ENCODE data around the gene KRT84.

Gene KRT84

GRCh38 chr12:52389313-52390207, 4.1 kb upstream of the KRT84 start:
- DNase-seq (ENCODE audit: low read depth, low spot score), result no peak

DNA sequence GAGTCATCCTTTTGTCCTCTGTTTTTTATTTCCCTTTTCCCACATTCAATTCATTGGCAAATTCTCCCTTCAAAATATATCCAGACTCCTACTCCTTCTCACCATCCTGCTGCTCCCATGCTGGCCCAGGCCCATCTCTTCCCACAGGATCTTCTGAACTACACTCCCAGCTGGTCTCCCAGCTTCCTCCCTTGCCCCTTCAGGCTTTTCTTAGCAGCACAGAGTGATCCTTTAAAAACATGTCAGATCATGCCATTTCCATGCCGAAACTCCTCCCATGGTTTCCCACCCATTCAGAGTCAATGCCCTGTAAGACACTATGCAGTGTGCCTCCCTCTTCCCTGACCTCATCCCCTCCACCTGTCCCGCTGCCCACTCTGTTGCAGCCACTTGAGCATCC, 2.4 kb upstream of the KRT84 start:
- DNase-seq (ENCODE audit: low read depth, low spot score), result no peak

GRCh38 chr12:52383331-52383730, 2.1 kb downstream of the KRT84 start:
- no peak for DNase-seq (ENCODE audit: low read depth, low spot score)

GRCh38 chr12:52382854-52383253, 2.6 kb downstream of the KRT84 start:
- no peak for DNase-seq (ENCODE audit: low read depth, low spot score)

DNA sequence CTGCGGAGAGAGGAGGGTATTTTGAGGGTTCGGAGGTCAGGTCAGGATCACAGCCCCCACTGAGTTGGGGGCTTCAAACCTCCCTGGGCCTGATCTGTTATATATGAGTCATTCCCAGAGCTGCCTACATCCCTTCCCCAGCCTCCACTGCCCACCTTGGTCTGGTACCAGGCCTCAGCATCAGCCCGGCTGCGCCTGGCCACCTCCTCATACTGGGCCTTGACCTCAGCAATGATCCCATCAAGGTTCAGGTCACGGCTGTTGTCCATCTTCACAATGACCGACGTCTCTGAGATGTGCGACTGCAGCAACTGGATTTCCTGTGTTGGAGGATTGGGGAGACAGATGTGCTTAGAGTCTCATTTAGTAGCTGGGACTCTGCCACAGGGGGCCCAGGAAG, 4.2 kb downstream of the KRT84 start:
- no peak for DNase-seq (ENCODE audit: low read depth, low spot score)

GRCh38 chr12:52380271-52380694, 5.2 kb downstream of the KRT84 start:
- DNase-seq (ENCODE audit: low read depth, low spot score), result no peak

DNA sequence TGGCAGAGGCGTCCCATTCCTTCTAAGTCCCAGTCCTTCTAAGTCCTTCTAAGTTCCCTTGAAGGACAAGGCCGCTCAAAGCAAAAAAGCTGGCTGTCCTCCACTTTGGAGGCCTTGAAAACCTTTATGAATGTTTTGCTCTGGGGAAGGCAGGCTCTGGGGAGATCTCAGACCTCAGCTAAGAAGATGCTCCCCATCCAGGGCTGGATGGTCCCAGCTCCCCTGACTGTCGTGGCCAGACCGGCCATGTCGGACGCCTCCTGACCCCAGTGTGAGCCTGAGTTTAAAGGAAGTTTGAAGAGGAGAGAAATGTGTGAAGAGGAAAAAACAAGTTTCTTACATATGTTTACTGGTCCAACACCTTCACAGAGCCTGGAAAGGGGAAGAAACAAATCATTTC, 5.9 kb downstream of the KRT84 start:
- DNase-seq (ENCODE audit: low read depth, low spot score), result no peak

- no peak for DNase-seq (ENCODE audit: low read depth, low spot score)
Measured at GRCh38 chr12:52378091-52378490, 7.4 kb downstream of the KRT84 start.

GRCh38 chr12:52377266-52377665, 8.2 kb downstream of the KRT84 start:
- no peak for DNase-seq (ENCODE audit: low read depth, low spot score)

- no peak for DNase-seq (ENCODE audit: low read depth, low spot score)
Measured at GRCh38 chr12:52372216-52373154, 13.0 kb downstream of the KRT84 start.

GRCh38 chr12:52371716-52372115, 13.7 kb downstream of the KRT84 start:
- no peak for DNase-seq (ENCODE audit: low read depth, low spot score)

DNA sequence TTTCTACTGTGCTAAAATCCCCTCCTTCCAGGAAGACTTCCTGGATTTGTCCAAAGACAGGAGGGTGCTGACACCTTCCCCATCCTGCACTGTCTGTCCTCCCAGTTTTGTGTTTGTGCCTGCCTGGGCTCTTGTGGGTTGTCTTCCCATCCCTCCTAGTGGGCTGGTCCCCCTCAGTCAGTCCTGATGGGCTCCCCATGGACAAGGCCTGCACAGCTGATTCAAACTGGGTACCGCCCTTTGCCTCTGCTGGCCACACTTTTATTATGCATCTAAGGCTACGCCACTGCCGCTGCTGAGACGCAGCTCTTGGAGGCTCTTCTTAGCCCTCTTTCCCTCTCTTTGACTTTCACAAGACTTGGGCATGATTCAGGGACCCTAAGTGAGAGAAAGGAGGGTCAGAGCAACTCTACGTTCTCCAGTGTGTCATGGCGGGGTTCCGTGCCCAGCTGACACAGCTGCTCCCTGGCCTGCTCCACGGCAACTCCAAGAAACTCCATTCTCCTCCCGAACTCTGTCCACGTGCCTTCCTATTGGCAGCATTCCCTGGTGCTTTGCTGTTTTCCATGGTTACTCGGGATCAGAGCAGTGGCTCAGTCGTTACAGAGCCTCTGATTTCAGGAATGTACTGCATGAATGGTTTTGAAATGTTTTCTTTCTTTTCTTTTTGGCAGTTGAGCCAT, 14.4 kb downstream of the KRT84 start:
- no peak for DNase-seq (ENCODE audit: low read depth, low spot score)

DNA sequence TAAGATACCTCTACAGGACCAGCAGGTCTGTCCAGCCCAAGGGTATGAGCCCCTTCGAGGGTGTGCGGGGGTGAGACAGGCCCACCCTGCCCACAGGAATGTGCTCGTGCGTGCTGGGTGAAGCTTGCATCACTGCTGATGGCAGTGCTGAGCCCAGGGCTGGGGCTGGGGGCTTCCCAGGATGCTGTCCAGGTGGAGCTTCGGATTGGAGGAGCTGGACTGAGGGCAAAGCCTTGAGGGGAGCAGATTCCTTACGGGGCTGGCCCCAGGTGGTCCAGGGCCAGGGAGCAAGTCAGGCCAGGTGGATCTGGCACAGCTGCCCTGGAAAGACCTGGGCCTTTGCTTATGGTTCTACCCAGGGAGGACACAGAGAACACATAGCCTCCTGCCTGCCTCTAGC, 15.6 kb downstream of the KRT84 start:
- no peak for DNase-seq (ENCODE audit: low read depth, low spot score)

DNA sequence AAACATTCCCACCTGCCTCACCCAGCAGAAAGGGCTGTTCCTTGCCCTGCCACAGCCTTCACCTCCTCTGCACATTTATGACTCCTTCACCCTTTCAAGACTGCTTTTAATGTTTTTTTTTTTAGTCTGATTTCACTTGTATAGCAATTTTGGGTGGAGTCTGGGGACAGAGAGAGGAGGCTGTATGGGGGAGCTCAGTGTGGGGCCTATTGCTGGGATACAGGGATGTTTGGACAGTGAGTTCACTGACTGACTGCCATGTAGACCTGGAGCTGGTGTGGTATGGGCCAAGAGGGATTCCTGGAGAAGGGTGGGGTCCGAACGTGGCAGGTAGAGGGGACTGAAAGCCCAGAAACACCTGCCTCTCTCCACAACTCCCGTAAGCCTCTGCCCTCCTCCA, 16.2 kb downstream of the KRT84 start:
- no peak for DNase-seq (ENCODE audit: low read depth, low spot score)

DNA sequence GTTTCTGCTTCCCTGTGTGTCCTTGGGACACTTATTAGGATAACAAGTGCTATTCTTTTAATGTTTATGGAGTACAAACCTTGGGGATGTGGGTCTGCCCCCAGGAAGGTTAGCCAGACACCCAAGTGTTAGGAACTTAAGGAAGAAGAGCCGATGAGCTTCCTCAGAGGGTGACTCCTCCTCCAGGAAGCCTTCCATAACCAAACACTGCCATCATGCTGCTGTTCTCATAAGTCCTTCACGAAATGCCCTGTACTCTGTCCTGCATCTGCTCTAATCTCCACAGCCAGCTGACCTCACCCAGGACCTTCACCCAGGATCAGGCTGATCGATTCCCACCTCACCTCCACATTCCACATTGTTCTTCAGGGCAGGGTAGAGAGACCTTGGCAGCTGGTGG, 16.9 kb downstream of the KRT84 start:
- no peak for DNase-seq (ENCODE audit: low read depth, low spot score)

DNA sequence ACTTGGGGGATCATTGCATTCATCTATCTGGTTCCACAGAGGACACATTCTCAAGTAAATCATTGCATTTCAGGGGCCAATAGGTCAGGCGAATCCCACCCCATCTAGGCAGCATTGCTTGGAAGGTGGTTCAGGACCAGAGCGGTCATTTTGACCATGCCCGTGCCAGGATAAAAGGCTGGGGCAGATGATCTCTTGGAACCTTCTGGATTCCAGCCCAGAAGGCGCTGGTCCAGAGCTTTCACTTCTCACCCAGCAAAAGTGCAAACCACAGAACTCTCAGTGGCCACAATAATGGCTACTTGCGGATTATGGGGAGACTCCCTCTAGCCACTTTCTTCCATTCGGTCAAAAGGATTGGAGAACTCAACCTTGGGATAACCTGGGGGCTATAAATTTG, 17.6 kb downstream of the KRT84 start:
- DNase-seq (ENCODE audit: low read depth, low spot score), result no peak

- DNase-seq (ENCODE audit: low read depth, low spot score), result no peak
Measured at GRCh38 chr12:52366738-52367485, 18.5 kb downstream of the KRT84 start, which contains the start of gene KRT85. TSS of gene KRT85 (minus strand) at chr12:52367481. CDS start at chr12:52367405, 76 bp downstream.

GRCh38 chr12:52364901-52365489, 20.5 kb downstream of the KRT84 start:
- no peak for DNase-seq (ENCODE audit: low read depth, low spot score)

DNA sequence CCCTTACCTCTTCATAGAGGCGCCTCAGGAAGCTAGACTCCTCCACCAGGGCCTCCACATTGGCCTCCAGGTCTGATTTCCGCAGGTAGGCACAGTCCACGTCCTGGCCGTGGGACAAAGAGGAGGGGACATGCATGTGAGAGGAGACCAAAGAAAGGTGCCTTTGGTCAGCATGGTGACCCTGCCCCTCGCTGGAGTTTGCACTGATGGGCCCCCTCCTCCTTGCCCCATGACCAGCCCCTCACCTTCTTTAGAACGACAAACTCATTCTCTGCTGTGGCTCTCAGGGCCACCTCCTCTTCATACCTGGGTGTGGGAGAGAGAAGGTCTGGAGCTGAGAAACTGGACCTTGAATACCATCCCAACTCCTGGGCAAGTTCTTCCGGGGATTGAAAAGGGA, 21.4 kb downstream of the KRT84 start:
- DNase-seq (ENCODE audit: low read depth, low spot score), result no peak

DNA sequence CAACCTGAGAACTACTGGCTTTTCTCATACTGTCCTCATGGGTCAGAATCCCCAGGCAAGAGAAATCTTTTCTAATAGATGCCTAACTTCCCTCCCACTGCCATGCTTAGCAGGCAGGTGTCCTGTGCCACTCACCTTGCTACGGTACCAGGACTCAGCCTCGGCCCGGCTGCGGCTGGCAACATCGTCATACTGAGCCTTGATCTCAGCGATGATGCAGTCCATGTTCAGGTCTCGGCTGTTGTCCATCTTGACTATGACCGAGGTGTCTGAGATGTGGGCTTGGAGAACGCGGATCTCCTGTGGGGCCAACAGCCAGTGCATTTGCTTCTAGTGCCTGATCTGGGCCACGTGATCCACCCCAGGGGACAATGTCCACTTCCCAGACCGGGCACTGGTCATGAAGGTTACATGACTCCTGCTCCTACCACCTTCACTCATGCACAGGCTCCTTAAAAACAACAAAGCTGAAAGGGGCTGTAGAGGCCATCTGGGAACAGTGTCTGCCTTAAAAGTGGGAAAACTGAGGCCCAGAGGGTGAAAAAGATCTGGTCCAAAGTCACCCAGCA, 22.3 kb downstream of the KRT84 start:
- no peak for DNase-seq (ENCODE audit: low read depth, low spot score)

Measured in activated CD4-positive, CD25-positive, alpha-beta regulatory T cell treated with anti-CD3 and anti-CD28 coated beads, Interleukin-2, amount 50 U/mL, for 16 hours (primary cell).